Ovary (tissue), 3 donors: ENCODE data around the gene SPINT2.

ENCODE experiments used
- CTCF ChIP-seq, 3 donors: fragments of 450-650 bp in 2 of 3; fragments of 200-600 bp in 1 of 3; IDR thresholded peaks; one replicate each; pipeline versions ENCODE4 v1.5.1 to v1.8.0; 2016 to 2022; ENCODE audit warnings: antibody characterized with exemption in 3 of 3, mild to moderate bottlenecking in 1 of 3
- EP300 ChIP-seq: sonication (generic); formaldehyde crosslinking; IDR thresholded peaks from one replicate; pipeline ENCODE4 v1.6.1; 2017; ENCODE audit warnings: antibody characterized with exemption
- POLR2A ChIP-seq: fragments of 450-650 bp; IDR thresholded peaks from one replicate; pipeline ENCODE4 v1.6.1; 2017; ENCODE audit warnings: antibody characterized with exemption, mild to moderate bottlenecking, moderate library complexity
- donor health status: DM: no; HTN: no; CAD: no.

- TF ChIP-seq EP300 = no peak
- TF ChIP-seq CTCF (IDR thresholded peaks at IDR 0.05) = no peak
- no peak for TF ChIP-seq POLR2A
These were observed 45.9 kb downstream of the SPINT2 start for GRCh38 chr19:38310279-38310670.
